MM.1S (cell line): ENCODE measurements around the gene TCOF1.

ENCODE experiments used
- DNase-seq: peaks from one replicate; pipeline ENCODE4 v3.0.0-alpha.2; 2015
- H2AFZ ChIP-seq: fragments of 300-600 bp; sonication (generic); 2 replicates; pipeline ENCODE4 v1.6.0; 2016; ENCODE audit warnings: antibody characterized with exemption, low read length
- H3F3A ChIP-seq: fragments of 300-600 bp; sonication (generic); 2 replicates; pipeline ENCODE4 v1.6.1; 2016; ENCODE audit warnings: mild to moderate bottlenecking, antibody characterized with exemption, low read length, moderate library complexity, mixed read lengths; ENCODE audit not compliant: insufficient read depth
- H3K27ac ChIP-seq: fragments of 300-600 bp; sonication (generic); 2 replicates; pipeline ENCODE4 v1.5.1; 2016; ENCODE audit warnings: mild to moderate bottlenecking, low read length
- H3K27me3 ChIP-seq: fragments of 300-600 bp; sonication (generic); replicated peaks from 2 replicates; pipeline ENCODE4 v1.6.0; 2016; ENCODE audit warnings: low read length; ENCODE audit not compliant: insufficient read depth
- H3K36me3 ChIP-seq: fragments of 300-600 bp; sonication (generic); replicated peaks from 2 replicates; pipeline ENCODE4 v1.6.1; 2016; ENCODE audit warnings: mild to moderate bottlenecking, low read length, mixed read lengths; ENCODE audit not compliant: insufficient read depth
- H3K4me1 ChIP-seq: fragments of 300-600 bp; sonication (generic); 2 replicates; pipeline ENCODE4 v1.6.1; 2016; ENCODE audit warnings: low read length, mixed read lengths
- H3K4me2 ChIP-seq: fragments of 300-600 bp; sonication (generic); 2 replicates; pipeline ENCODE4 v1.6.0; 2016; ENCODE audit warnings: low read depth, low read length
- H3K4me3 ChIP-seq: fragments of 300-600 bp; sonication (generic); 2 replicates; pipeline ENCODE4 v1.5.1; 2016; ENCODE audit warnings: low read length, mixed read lengths
- H3K79me2 ChIP-seq: fragments of 300-600 bp; sonication (generic); 2 replicates; pipeline ENCODE4 v1.6.1; 2016; ENCODE audit warnings: mixed run types, low read length, mixed read lengths
- H3K9ac ChIP-seq: fragments of 300-600 bp; sonication (generic); 2 replicates; pipeline ENCODE4 v1.6.1; 2016; ENCODE audit warnings: low read length, mixed read lengths
- H3K9me2 ChIP-seq: fragments of 300-600 bp; sonication (generic); replicated peaks from 2 replicates; pipeline ENCODE4 v1.6.1; 2016; ENCODE audit warnings: mild to moderate bottlenecking, low read length, mixed read lengths; ENCODE audit not compliant: insufficient read depth
- H3K9me3 ChIP-seq: fragments of 300-600 bp; sonication (generic); replicated peaks from 2 replicates; pipeline ENCODE4 v1.6.1; 2016; ENCODE audit warnings: mild to moderate bottlenecking, low read length, mixed read lengths; ENCODE audit not compliant: insufficient read depth
- H4K20me1 ChIP-seq: fragments of 300-600 bp; sonication (generic); 2 replicates; pipeline ENCODE4 v1.6.1; 2016; ENCODE audit warnings: mild to moderate bottlenecking, low read length, moderate library complexity, mixed read lengths; ENCODE audit not compliant: insufficient read depth
- CTCF ChIP-seq: fragments of 300-600 bp; sonication (generic); IDR thresholded peaks from 2 replicates; pipeline ENCODE4 v1.5.1; 2016; ENCODE audit warnings: antibody characterized with exemption, low read length, mixed read lengths
- EZH2 ChIP-seq: fragments of 300-600 bp; sonication (generic); optimal IDR thresholded peaks from 2 replicates; pipeline ENCODE3; 2017; ENCODE audit warnings: low read depth, mild to moderate bottlenecking, antibody characterized with exemption, low read length, mixed read lengths
- EZH2phosphoT487 ChIP-seq: fragments of 300-600 bp; sonication (generic); IDR thresholded peaks from 2 replicates; pipeline ENCODE4 v1.6.1; 2018; ENCODE audit warnings: antibody characterized with exemption, low read length

TCOF1 gene

GRCh38 chr5:150401076-150401375 lies 43.5 kb downstream of the TCOF1 start:
- Histone ChIP-seq H3K27me3 (no peaks in the 10 kb centered on the region), H4K20me1 (no peaks in the 10 kb centered on the region; the same call in 1 of the 2 replicates), H3K4me3 (no peak overlapping the region), H3K9me2 (no peaks in the 10 kb centered on the region), H3K79me2 (peaks cover 10% of the 10 kb centered on the region), H3K4me2 (no peak overlapping the region), H3F3A (peaks cover 41% of the 10 kb centered on the region), H3K4me1 (no peaks in the 10 kb centered on the region), H2AFZ (no peak overlapping the region), H3K9ac (no peak overlapping the region), H3K27ac (no peak overlapping the region), H3K36me3 (peaks cover 8% of the 10 kb centered on the region; the same call in 1 of the 2 replicates), H3K9me3 (no peaks in the 10 kb centered on the region)
- no peak for DNase-seq
- TF ChIP-seq EZH2 (no peak), EZH2phosphoT487 (no peak), CTCF (no peak)

GRCh38 chr5:150401376-150402228 lies 44.1 kb downstream of the TCOF1 start:
- no peak overlapping the region for H3K4me2 ChIP-seq
- H3K36me3 ChIP-seq: peaks cover 8% of the 10 kb centered on the region; the same call in 1 of the 2 replicates
- no peaks in the 10 kb centered on the region; the same call in 1 of the 2 replicates for H4K20me1 ChIP-seq
- H3K9me3 ChIP-seq: no peaks in the 10 kb centered on the region
- H3K27ac ChIP-seq: no peak overlapping the region
- no peaks in the 10 kb centered on the region for H3K4me1 ChIP-seq
- no peak overlapping the region for H3K4me3 ChIP-seq
- peaks cover 41% of the 10 kb centered on the region for H3F3A ChIP-seq
- no peaks in the 10 kb centered on the region for H3K9me2 ChIP-seq
- no peaks in the 10 kb centered on the region for H3K27me3 ChIP-seq
- peaks cover 14% of the 10 kb centered on the region for H3K79me2 ChIP-seq
- TF ChIP-seq EZH2phosphoT487 (no peak), CTCF (no peak), EZH2 (no peak)
- DNase-seq: no peak
- no peak overlapping the region for H3K9ac ChIP-seq
- no peak overlapping the region for H2AFZ ChIP-seq

GRCh38 chr5:150402229-150402773 lies 44.8 kb downstream of the TCOF1 start:
- Histone ChIP-seq H3K4me1 (no peaks in the 10 kb centered on the region), H3K9ac (no peak overlapping the region)

More at GRCh38 chr5:150402229-150402773, 44.8 kb downstream of the TCOF1 start:
- Histone ChIP-seq H3K9me3 (no peaks in the 10 kb centered on the region), H4K20me1 (peaks cover 4% of the 10 kb centered on the region; the same call in 1 of the 2 replicates), H3K27ac (no peak overlapping the region), H3K9me2 (no peaks in the 10 kb centered on the region), H3F3A (peaks cover 41% of the 10 kb centered on the region), H3K4me2 (no peak overlapping the region), H2AFZ (no peak overlapping the region), H3K36me3 (peaks cover 12% of the 10 kb centered on the region; the same call in 1 of the 2 replicates), H3K4me3 (no peak overlapping the region), H3K79me2 (peaks cover 21% of the 10 kb centered on the region), H3K27me3 (no peaks in the 10 kb centered on the region)
- TF ChIP-seq EZH2 (no peak), CTCF (no peak), EZH2phosphoT487 (no peak)
- no peak for DNase-seq
